HG03097 (cell line): ENCODE results near the gene NOMO2.
"Not testable (repeated sequence)": the region's sequence is repeated elsewhere in the genome, so short reads cannot be mapped to it uniquely, and the experiment has no call there.

ENCODE experiments used
- ATAC-seq: cut with Tn5 transposase; IDR thresholded peaks from one replicate; pipeline ENCODE4 v1.9.1; 2021; ENCODE audit not compliant: unreplicated experiment, low FRiP score

Gene NOMO2

GRCh38 chr16:18575945-18576344, 14.0 kb upstream of the NOMO2 start:
- not testable (repeated sequence) for ATAC-seq

- not testable (repeated sequence) for ATAC-seq
These were observed 13.5 kb upstream of the NOMO2 start for GRCh38 chr16:18575298-18575917.

GRCh38 chr16:18573887-18574286, 12.0 kb upstream of the NOMO2 start:
- not testable (repeated sequence) for ATAC-seq

- ATAC-seq = not testable (repeated sequence)
These were observed 11.1 kb upstream of the NOMO2 start for GRCh38 chr16:18572973-18573372.

GRCh38 chr16:18571307-18571850, 9.5 kb upstream of the NOMO2 start:
- ATAC-seq = not testable (repeated sequence)

- not testable (repeated sequence) for ATAC-seq
These were observed 8.8 kb upstream of the NOMO2 start for GRCh38 chr16:18570529-18571306.

GRCh38 chr16:18560416-18561220, 1.3 kb downstream of the NOMO2 start:
- ATAC-seq = not testable (repeated sequence)

GRCh38 chr16:18553671-18554070, 8.2 kb downstream of the NOMO2 start:
- ATAC-seq = not testable (repeated sequence)

- not testable (repeated sequence) for ATAC-seq
These were observed 14.5 kb downstream of the NOMO2 start for GRCh38 chr16:18547382-18547781.

- ATAC-seq = not testable (repeated sequence)
These were observed 15.0 kb downstream of the NOMO2 start for GRCh38 chr16:18546853-18547252.

GRCh38 chr16:18544232-18545081, 17.4 kb downstream of the NOMO2 start:
- ATAC-seq = not testable (repeated sequence)

- ATAC-seq = not testable (repeated sequence)
These were observed 20.0 kb downstream of the NOMO2 start for GRCh38 chr16:18541912-18542311.

- not testable (repeated sequence) for ATAC-seq
These were observed 24.9 kb downstream of the NOMO2 start for GRCh38 chr16:18537004-18537403.

- not testable (repeated sequence) for ATAC-seq
These were observed 26.3 kb downstream of the NOMO2 start for GRCh38 chr16:18535519-18536168.

- not testable (repeated sequence) for ATAC-seq
These were observed 27.6 kb downstream of the NOMO2 start for GRCh38 chr16:18534308-18534707.

- not testable (repeated sequence) for ATAC-seq
These were observed 30.6 kb downstream of the NOMO2 start for GRCh38 chr16:18531323-18531722.

GRCh38 chr16:18530329-18530728, 31.6 kb downstream of the NOMO2 start:
- not testable (repeated sequence) for ATAC-seq

- ATAC-seq = not testable (repeated sequence)
These were observed 35.4 kb downstream of the NOMO2 start for GRCh38 chr16:18526547-18526946.

GRCh38 chr16:18525882-18526482, 35.9 kb downstream of the NOMO2 start:
- not testable (repeated sequence) for ATAC-seq
